CD4-positive, alpha-beta T cell treated with Interleukin-2 at 100 ng/mL for 4 hours (primary cell): ENCODE results near the gene SLC13A5.
"Not testable (repeated sequence)": the region's sequence is repeated elsewhere in the genome, so short reads cannot be mapped to it uniquely, and the experiment has no call there.

ENCODE experiments used
- DNase-seq: peaks from one replicate; pipeline ENCODE4 v3.0.0-alpha.2; 2020; ENCODE audit warnings: low spot score

SLC13A5 gene

GRCh38 chr17:6711081-6711674 is 2.0 kb downstream of the SLC13A5 start:
- no peak for DNase-seq

DNA sequence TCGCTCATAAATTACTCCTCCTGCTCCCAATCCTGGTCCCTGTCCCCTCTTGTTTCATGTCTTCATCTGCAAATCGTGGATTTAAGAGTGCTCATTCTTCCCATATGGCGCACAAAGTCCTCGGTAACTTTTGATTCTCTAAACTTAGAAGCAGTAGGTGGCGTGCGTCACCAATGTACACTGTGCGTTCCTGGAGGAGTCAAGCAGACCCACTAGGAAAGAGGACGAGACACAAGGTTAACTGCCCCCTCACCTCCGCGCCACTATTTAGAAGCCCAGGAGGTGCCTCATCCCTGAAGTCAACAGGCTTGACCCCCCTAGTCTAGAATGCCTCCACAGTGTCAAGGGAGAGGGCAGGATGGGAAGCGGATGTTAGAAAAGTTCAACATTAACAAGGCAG is 2.9 kb downstream of the SLC13A5 start:
- no peak for DNase-seq

DNA sequence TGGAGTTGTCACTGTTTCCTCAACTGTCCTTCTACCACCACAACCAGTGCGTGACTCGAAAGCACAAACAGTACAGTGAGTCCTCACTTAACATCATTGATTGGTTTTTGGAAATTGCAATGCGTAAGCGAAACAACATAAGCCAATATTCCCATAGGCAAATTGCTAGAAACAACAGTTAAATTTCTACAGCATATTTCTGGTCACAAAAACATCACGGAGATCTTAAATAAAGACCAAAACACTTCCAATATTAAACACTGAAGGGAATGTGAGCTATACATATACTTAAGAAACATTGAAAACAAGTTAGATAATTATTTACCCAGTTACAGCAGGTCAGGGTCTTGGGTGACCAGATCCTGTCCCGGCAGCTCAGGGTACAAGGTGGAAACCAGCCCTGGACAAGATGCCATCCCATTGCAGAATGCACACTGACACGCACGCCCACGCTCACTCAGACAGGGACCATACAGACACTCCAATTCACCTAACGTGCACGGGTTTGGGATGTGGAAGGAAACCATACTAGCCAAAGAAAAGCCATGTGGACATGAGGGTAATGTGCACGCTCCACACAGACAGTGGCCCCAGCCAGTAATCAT is 4.7 kb downstream of the SLC13A5 start:
- no peak for DNase-seq

DNA sequence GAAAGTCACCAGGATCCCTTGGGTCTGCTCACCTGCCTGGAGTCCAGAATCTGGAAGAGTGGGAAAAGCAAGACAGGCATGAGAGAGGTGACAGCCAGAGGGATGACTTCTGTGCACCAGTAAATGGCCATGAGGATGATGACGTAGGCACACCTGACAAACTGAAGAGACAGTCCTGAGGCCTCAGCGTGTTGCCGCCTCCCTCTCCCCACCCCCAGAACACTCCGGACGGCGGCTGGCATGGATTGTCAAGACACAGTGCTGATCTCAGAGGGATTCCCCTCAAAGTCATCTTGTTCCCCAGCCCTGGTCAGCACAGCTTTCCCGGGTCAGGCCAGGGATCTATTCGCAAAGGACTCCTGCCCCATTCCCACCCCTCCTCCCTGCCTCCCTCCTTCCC is 6.2 kb downstream of the SLC13A5 start:
- DNase-seq: no peak

DNA sequence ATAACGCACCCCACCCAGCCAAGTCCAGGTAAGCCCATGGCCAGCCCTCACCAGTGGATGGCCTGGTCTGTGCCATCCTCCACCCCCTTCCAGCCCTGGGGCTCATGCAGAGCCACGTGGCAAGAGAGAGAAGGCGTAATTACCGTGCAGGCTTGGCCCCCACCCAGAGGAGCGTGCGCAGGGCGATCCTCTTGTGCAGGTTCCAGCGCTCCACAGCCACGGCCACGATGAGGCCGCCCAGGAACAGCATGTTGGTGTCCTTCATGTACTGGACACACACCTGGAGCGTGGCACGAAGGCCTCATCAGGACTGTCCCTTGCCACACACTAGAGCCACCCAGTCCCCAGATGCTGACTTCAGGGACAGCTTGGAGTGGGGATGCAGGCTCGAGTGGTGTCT is 6.7 kb downstream of the SLC13A5 start:
- DNase-seq: no peak

- DNase-seq: no peak
These were observed 8.6 kb downstream of the SLC13A5 start for GRCh38 chr17:6704470-6705052.

- no peak for DNase-seq
These were observed 9.4 kb downstream of the SLC13A5 start for GRCh38 chr17:6703751-6704150.

GRCh38 chr17:6702567-6703215 is 10.5 kb downstream of the SLC13A5 start:
- no peak for DNase-seq

GRCh38 chr17:6701719-6702118 is 11.4 kb downstream of the SLC13A5 start:
- peak; percentile 9 for DNase-seq

GRCh38 chr17:6700948-6701307 is 12.2 kb downstream of the SLC13A5 start:
- DNase-seq: no peak

DNA sequence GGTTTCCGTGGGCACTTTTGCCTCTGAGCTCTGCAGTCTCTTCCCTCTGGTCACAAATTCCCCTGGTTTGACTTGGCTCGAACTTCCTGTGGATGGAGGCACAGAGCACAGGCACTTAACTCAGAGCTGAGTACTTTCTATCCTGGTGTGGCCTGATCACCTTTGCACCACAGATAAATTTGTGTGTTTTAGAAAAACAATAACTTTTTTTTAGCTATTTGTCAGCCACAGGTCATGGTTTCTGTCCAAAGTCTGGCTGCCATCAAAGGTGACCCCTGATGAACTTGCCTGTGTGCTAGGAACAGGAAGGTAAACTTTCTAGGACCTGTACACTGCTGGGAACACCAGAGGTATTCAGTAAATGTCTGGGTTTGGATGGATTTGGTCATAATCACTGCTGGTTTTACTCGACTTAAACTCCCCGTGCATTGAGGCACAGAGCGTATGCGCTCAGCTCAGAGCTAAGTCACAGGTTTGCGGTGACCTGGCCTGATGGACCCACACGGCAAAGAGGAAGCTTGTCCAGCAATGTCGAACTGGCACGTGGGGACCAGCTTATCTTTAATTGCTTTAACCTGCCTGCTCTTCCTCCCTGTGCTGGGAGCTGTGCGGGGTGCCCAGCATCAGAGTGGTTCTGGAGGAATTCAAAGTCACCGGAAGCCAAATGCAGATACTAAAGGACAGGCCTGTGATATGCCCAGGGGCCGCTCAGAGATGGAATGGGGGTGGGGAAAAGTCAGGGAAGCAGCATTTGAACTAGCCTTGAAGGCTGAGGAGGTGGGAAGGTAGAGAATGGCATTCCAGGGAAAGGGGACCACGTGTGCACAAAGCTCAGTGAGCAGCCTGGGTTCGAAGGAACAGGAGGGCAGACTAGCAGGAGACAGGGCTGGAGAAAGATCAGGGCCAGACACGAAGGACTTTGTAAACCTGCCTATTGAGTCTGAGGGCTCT is 12.9 kb downstream of the SLC13A5 start:
- DNase-seq: no peak

DNA sequence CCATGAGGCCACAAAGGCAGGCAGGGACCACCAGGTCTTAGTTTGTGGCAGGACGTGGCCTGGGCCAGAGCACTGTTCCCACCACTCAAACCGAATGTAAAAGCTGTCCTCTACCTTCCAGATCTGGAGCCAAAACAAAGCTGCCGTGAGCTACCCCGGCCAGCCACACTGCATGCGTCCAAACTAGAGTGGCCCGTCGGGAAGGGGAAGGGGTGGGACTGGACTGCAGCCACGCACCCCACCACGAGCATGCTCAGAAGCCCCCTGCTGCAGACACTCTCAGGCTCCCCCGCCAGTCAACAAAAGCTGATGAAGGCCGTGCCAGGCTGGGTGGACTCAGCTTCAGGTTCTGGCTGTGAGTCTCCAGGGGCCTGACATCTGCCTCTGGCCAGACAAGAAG is 15.2 kb downstream of the SLC13A5 start:
- no peak for DNase-seq

DNA sequence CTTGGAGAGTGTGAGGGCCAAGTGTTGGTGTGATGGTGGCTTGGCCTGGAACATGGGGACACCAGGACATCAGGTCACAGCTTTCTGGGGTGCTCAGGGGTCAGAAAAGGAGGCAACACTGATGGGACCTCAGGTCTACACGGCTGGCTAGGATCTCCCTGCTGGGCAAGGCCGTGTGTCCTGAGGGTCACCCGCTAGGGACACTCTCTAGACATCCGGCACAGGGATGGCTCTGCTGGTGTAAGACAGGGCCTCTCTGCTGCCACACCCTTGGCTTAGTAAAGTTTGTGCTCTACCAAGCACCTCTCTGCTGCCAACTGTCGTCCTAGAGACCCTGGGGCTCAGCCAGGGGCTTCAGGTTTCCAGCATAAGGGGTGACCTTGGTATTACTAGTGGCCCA is 16.3 kb downstream of the SLC13A5 start:
- no peak for DNase-seq

- DNase-seq: no peak
These were observed 17.6 kb downstream of the SLC13A5 start for GRCh38 chr17:6695565-6695964.

GRCh38 chr17:6695051-6695450 is 18.1 kb downstream of the SLC13A5 start:
- DNase-seq: no peak

DNA sequence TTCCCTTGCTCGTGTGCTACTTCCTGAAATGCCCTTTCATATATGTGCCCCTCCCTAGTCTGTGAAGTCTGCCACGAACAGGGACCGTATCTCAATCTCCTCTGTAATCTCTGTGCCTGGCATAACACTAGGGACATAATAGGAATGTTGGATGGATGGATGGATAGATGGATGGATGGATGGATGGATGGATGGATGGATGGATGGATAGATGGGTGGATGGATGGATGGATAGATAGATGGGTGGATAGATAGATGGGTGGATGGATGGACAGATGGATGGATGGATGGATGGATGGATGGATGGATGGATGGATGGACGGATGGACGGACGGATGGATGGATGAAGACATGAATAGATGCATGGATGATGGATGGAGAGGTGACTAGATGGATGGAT is 21.2 kb downstream of the SLC13A5 start:
- DNase-seq: not testable (repeated sequence)

DNA sequence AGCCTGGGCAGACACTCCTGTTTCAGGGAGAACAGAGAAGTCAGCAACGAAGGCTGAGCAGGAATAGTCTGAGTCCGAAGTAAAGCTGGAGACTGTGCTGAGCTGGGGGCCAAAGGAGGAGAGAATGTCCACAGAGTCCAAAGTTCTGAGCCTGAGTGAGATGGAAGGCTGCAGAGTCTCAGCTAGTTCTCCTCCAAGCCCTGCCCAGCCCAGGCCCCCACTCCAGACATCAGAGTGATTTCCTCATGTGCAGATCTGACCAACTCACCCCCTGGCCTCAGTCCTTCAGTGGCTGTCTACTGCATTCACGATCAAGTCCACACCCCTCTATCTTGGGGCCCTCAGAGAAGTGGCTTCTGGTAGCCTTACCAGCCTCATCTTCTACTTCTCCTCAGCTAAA is 21.6 kb downstream of the SLC13A5 start:
- no peak for DNase-seq

GRCh38 chr17:6690641-6691040 is 22.5 kb downstream of the SLC13A5 start:
- DNase-seq: no peak

- no peak for DNase-seq
These were observed 24.2 kb downstream of the SLC13A5 start for GRCh38 chr17:6688944-6689343.

DNA sequence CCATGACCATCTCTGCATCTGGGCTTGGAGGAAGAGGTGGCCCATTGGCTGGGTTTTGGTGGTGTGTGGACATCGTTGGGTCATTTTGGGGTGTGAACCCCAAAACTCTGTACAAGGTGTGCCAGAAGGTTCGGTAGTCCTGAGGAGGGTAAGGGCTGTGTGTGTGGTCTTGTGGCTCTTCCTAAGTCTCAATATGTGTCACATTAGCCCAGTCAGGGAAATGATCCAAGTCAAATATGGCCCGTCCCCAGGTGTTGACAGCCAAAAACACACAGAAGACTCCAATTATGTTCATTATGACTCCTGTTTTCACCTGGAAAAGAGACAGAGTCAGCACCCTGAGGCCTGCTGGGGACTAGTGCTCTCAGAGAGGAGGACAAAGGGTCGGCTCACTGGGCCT is 27.1 kb downstream of the SLC13A5 start:
- DNase-seq: no peak

DNA sequence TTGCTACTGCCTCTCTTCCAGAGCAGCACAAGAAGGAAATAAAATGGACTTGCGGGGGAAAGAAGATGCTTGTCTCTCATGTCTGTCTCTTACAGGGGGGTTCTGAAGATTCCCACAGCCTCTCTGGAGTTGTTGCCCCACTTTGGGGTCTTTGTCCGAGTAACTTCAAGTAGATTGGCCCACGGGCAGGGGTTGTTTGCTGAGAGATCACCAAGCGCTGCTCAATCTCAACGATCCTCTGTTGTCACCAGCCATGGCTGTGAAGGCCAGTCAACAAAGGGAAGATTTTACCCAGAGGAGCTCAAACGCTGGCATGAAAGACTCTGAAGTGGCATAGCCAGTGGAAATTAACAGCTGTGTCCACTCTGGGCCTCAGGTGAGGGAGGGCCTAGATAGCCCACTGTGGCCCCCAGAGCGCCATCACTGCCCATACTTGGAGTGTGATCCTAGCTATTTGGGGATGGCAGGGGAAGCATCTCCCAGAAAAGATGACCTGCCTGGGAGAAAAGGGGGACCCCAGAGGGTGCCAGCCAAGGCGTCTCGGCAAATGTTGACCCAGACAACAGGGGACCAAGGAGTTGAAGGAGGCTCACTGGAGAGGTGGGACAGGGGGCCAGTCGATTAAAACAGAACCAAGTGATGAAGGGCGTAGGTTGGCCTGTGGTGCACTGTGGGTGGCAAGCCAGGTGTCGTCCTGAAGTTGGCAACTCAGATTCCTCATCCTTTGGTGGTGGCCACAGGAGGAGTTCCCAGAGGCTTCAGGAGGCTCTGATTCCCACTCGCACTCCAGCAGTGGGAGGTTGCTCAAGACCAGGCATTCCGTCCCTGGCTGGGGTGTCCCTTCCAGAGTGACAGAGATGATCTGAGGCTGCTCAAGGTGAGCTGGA is 28.0 kb downstream of the SLC13A5 start:
- DNase-seq: no peak

DNA sequence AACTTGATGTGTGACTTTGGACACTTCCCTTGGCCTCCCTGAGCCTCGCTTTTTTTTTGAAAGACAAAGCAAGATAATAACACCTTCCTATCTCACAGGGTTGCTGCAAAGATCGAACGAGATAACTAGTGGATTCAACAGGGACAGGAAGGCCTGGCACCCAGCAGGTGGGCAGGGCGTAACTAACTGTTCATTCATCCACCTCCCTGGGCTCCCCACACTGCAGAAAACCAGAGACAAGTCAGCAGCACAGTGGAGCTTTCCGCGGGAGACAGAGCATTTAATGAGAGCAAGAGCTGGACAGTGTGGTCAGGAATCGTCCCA is 28.7 kb downstream of the SLC13A5 start:
- DNase-seq: no peak
